IMR-90 (cell line): ENCODE data around the gene CDH22. TPM values are rescaled to one million over a fixed set of nuclear protein-coding genes. Genes with fewer than 3 reads are reported as not detected.

Experiments used
- ATAC-seq: fragments of 200-7000 bp; cut with Tn5 transposase; 2 replicates; pipeline ENCODE4 v1.9.1; 2020; ENCODE audit warnings: low read depth, mild to moderate bottlenecking, moderate library complexity
- BruUV-seq: library from RNA; stranded (reverse); fragments of 400-500 nt; replicated peaks from 2 replicates; lab custom pipeline; 2021; lab: Mats Ljungman, UMichigan
- CTCF ChIA-PET: fragments of 300-600 bp; formaldehyde crosslinking; extraction: SDS; loops from one replicate; lab custom pipeline; 2021; ENCODE audit warnings: antibody characterized with exemption; lab: Yijun Ruan, JAX
- POLR2A ChIA-PET: fragments of 300-600 bp; sonication (Branson Sonifier 250); formaldehyde crosslinking; loops from one replicate; lab custom pipeline; 2022; ENCODE audit warnings: antibody characterized with exemption; ENCODE audit not compliant: unreplicated experiment; lab: Charles Lee
- DNase-seq: peaks from one replicate; pipeline ENCODE4 v3.0.0; 2013
- H2AFZ ChIP-seq: replicated peaks from 2 replicates; pipeline ENCODE3; 2013; ENCODE audit warnings: low read length, mild to moderate bottlenecking; ENCODE audit not compliant: poor library complexity
- H2AK5ac ChIP-seq: 2 replicates; pipeline ENCODE4 v1.6.1; 2013; ENCODE audit warnings: low read depth, low read length, inconsistent platforms
- H2AK9ac ChIP-seq: replicated peaks from 2 replicates; pipeline ENCODE3; 2013; ENCODE audit warnings: mild to moderate bottlenecking, low read depth, low read length, moderate library complexity; ENCODE audit not compliant: poor library complexity
- H2BK120ac ChIP-seq: 2 replicates; pipeline ENCODE4 v1.6.1; 2013; ENCODE audit warnings: low read depth, low read length, inconsistent platforms
- H2BK15ac ChIP-seq: 3 replicates; pipeline ENCODE4 v1.6.1; 2013; ENCODE audit warnings: low read depth, low read length, inconsistent platforms
- H2BK20ac ChIP-seq: 2 replicates; pipeline ENCODE4 v1.6.1; 2013; ENCODE audit warnings: low read depth, mild to moderate bottlenecking, inconsistent platforms, low read length, moderate library complexity
- H2BK5ac ChIP-seq: 2 replicates; pipeline ENCODE4 v1.6.1; 2013; ENCODE audit warnings: mild to moderate bottlenecking, low read depth, low read length, inconsistent platforms; ENCODE audit not compliant: poor library complexity, severe bottlenecking
- H3K14ac ChIP-seq: replicated peaks from 2 replicates; pipeline ENCODE4 v1.6.1; 2013; ENCODE audit warnings: low read depth, low read length, inconsistent platforms
- H3K18ac ChIP-seq: 2 replicates; pipeline ENCODE4 v1.6.1; 2013; ENCODE audit warnings: low read depth, low read length, control low read depth
- H3K23ac ChIP-seq: 2 replicates; pipeline ENCODE4 v1.6.1; 2013; ENCODE audit warnings: low read depth, low read length, inconsistent platforms
- H3K27ac ChIP-seq: 2 replicates; pipeline ENCODE4 v1.5.1; 2013; ENCODE audit warnings: mild to moderate bottlenecking, control low read depth, low read length; ENCODE audit not compliant: insufficient read depth
- H3K27me3 ChIP-seq: 2 replicates; pipeline ENCODE4 v1.6.1; 2013; ENCODE audit warnings: low read length; ENCODE audit not compliant: control insufficient read depth, insufficient read depth
- H3K36me3 ChIP-seq: 2 replicates; pipeline ENCODE4 v1.6.1; 2013; ENCODE audit warnings: low read length, mixed read lengths; ENCODE audit not compliant: control insufficient read depth, insufficient read depth
- H3K4ac ChIP-seq: 2 replicates; pipeline ENCODE4 v1.6.1; 2013; ENCODE audit warnings: low read depth, low read length, inconsistent platforms
- H3K4me1 ChIP-seq: 2 replicates; pipeline ENCODE4 v1.6.1; 2013; ENCODE audit warnings: low read length, mixed read lengths; ENCODE audit not compliant: control insufficient read depth, insufficient read depth
- H3K4me2 ChIP-seq: 2 replicates; pipeline ENCODE4 v1.6.1; 2013; ENCODE audit warnings: low read depth, mild to moderate bottlenecking, control low read depth, low read length, moderate library complexity
- H3K4me3 ChIP-seq: 2 replicates; pipeline ENCODE4 v1.5.1; 2013; ENCODE audit warnings: low read depth, mild to moderate bottlenecking, control low read depth, low read length, moderate library complexity; ENCODE audit not compliant: insufficient read depth
- H3K56ac ChIP-seq: 2 replicates; pipeline ENCODE4 v1.6.1; 2013; ENCODE audit warnings: low read length, inconsistent platforms; ENCODE audit not compliant: insufficient read depth; ENCODE audit errors: extremely low read depth
- H3K79me1 ChIP-seq, 2 experiments: 2 replicates each; pipeline ENCODE4 v1.6.1; 2013; ENCODE audit warnings: low read length in 2 of 2, inconsistent platforms in 1 of 2, low read depth in 1 of 2
- H3K9ac ChIP-seq: 2 replicates; pipeline ENCODE4 v1.6.1; 2013; ENCODE audit warnings: low read depth, low read length, control low read depth
- H3K9me1 ChIP-seq: 2 replicates; pipeline ENCODE4 v1.6.1; 2013; ENCODE audit warnings: low read length, inconsistent platforms; ENCODE audit not compliant: insufficient read depth
- H3K9me3 ChIP-seq: 2 replicates; pipeline ENCODE4 v1.6.1; 2013; ENCODE audit warnings: low read length; ENCODE audit not compliant: control insufficient read depth, insufficient read depth
- H4K20me1 ChIP-seq: 2 replicates; pipeline ENCODE4 v1.6.1; 2013; ENCODE audit warnings: low read length, inconsistent platforms; ENCODE audit not compliant: insufficient read depth
- H4K5ac ChIP-seq: 2 replicates; pipeline ENCODE4 v1.6.1; 2013; ENCODE audit warnings: mild to moderate bottlenecking, low read depth, low read length, control low read depth
- H4K8ac ChIP-seq, 2 experiments: 2 replicates each; pipeline ENCODE4 v1.6.1; 2013; ENCODE audit warnings: low read depth in 2 of 2, low read length in 2 of 2, control low read depth in 1 of 2, inconsistent platforms in 1 of 2
- H4K91ac ChIP-seq: 2 replicates; pipeline ENCODE4 v1.6.1; 2013; ENCODE audit warnings: low read depth, low read length, inconsistent platforms; ENCODE audit not compliant: insufficient read depth
- CEBPB ChIP-seq: IDR thresholded peaks from 2 replicates; pipeline ENCODE4 v1.6.1; 2012; ENCODE audit warnings: low read depth, low read length, improper control_type of control experiment
- CHD1 ChIP-seq: IDR thresholded peaks from 2 replicates; pipeline ENCODE4 v1.6.1; 2012; ENCODE audit warnings: low read depth, low read length, improper control_type of control experiment
- MAZ ChIP-seq: IDR thresholded peaks from 2 replicates; pipeline ENCODE4 v1.6.1; 2012; ENCODE audit warnings: low read depth, mild to moderate bottlenecking, low read length, improper control_type of control experiment, moderate library complexity, borderline replicate concordance
- MXI1 ChIP-seq: IDR thresholded peaks from 2 replicates; pipeline ENCODE4 v1.6.1; 2012; ENCODE audit warnings: low read depth, mild to moderate bottlenecking, low read length, moderate library complexity, borderline replicate concordance
- POLR2A ChIP-seq: IDR thresholded peaks from 2 replicates; pipeline ENCODE4 v1.6.1; 2012; ENCODE audit warnings: mild to moderate bottlenecking, low read depth, low read length
- RAD21 ChIP-seq: IDR thresholded peaks from 2 replicates; pipeline ENCODE4 v1.6.1; 2012; ENCODE audit warnings: low read length, improper control_type of control experiment
- RCOR1 ChIP-seq: IDR thresholded peaks from 2 replicates; pipeline ENCODE4 v1.6.1; 2012; ENCODE audit warnings: mild to moderate bottlenecking, low read length, improper control_type of control experiment; ENCODE audit not compliant: insufficient replicate concordance
- SMC3 ChIP-seq: fragments of 150-350 bp; IDR thresholded peaks from 2 replicates; pipeline ENCODE4 v1.6.1; 2016; ENCODE audit warnings: low read depth, mild to moderate bottlenecking, antibody characterized with exemption, low read length, moderate library complexity
- WGBS, 2 experiments: methylation state at CpG; one replicate each; pipeline versions ENCODE4 v1.1.5 to v1.1.7; 2013; ENCODE audit warnings: missing lambda C conversion rate in 2 of 2; ENCODE audit not compliant: insufficient read length in 1 of 2; ENCODE audit errors: extremely low coverage in 2 of 2; 5-methylcytosine and 5-hydroxymethylcytosine counted together
- dilution Hi-C: fragments of 300-500 bp; cut with HindIII; formaldehyde crosslinking; loops from one replicate; pipeline ENCODE4 v1.14.3; 2018; ENCODE audit warnings: low sequenced_read_pairs; ENCODE audit not compliant: unreplicated experiment
- in situ Hi-C: fragments of 300-500 bp; cut with MboI; formaldehyde crosslinking; loops from 3 replicates; pipeline ENCODE4 v1.14.3; 2019; ENCODE audit warnings: low sequenced_read_pairs, inconsistent platforms, mixed read lengths
- intact Hi-C: fragments of 100-400 bp; cut with micrococcal nuclease; formaldehyde crosslinking; loops from 2 replicates; pipeline ENCODE4 v1.10.0; 2022
- polyA plus RNA-seq, 3 experiments: library from polyadenylated mRNA; depleted of rRNA; stranded (reverse); fragments of >200 nt; gene quantifications; 2 replicates each; pipeline ENCODE4 v1.2.3, GENCODE V29; 2012; ENCODE audit warnings: low replicate concordance in 1 of 3
- total RNA-seq: library from RNA; depleted of rRNA; stranded (reverse); fragments of >200 nt; gene quantifications from 2 replicates; pipeline ENCODE4 v1.2.3, GENCODE V29; 2012
- TF ChIP-seq, protein P1 (sequence below): conservative IDR thresholded peaks from 2 replicates; pipeline ENCODE4 v1.5.1; 2012; ENCODE audit warnings: mild to moderate bottlenecking, low read depth, low read length, improper control_type of control experiment
- TF ChIP-seq, protein P2 (sequence below): fragments of 150-350 bp; IDR thresholded peaks from 2 replicates; pipeline ENCODE4 v1.6.1; 2016; ENCODE audit warnings: low read depth, mild to moderate bottlenecking, low read length, moderate library complexity, borderline replicate concordance

CDH22 gene
- total and polyA plus RNA-seq, 2 of the 4 experiments (the other 2 are of a cell fraction), result not detected

DNA sequence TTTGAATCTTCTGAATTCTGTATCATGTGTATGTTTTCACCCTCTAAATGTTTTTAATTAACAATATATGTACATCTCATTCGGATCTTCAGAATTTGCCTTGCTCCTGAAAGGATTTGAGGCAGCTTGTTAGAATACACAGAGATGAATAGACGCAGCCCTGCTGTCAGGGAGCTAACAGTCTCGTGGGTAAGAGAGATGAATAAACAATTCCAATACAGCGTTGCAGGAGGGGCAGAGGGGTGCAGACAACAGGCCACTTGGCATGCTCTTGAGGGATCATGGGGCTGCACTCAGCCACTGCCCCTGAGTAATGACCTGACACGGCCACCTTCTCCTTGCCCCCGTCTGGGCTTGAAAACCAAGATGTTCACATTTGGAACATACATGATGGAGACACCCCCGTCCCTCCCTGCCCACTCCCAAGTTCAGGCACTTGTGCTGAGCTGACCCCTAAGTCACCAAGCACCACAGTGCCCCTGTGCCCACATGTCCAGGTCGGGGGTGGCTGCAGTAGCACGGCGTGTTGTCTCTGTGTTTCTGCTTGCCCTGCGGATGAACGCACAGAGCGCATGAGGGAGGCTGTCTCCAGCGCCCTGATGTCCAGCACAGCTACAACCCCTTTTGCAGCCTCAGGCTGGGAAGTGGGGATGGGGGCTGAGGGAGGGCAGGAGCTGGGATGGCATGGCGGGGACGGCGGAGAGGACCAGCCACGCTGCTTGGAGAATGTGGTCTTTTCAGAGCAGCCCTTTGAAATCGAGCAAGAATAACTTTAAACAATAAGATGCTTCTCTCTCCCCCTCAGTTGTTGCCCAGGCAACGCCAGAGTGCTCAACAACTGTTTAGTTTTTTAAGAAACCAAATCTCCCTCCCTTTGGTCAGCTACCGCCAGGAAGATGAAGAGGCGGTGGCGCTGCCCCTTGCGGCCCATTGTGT is 33.0 kb upstream of the CDH22 start:
- no TSS peak for BruUV-seq
- Histone ChIP-seq H3K9me3 (no peaks in the 10 kb centered on the region), H3K23ac (no peak overlapping the region; the same call in 1 of the 2 replicates), H3K9ac (no peak overlapping the region), H3K4me2 (no peak overlapping the region), H3K9me1 (no peaks in the 10 kb centered on the region; the same call in 1 of the 2 replicates), H2BK5ac (no peak overlapping the region), H2BK20ac (no peak overlapping the region), H3K4me3 (no peak overlapping the region), H3K56ac (no peak overlapping the region), H2AK9ac (no peak overlapping the region), H4K8ac (no peak overlapping the region), H3K36me3 (no peaks in the 10 kb centered on the region), H3K27ac (no peak overlapping the region), H2AFZ (no peak overlapping the region), H3K4me1 (no peaks in the 10 kb centered on the region), H3K79me1 (no peaks in the 10 kb centered on the region), H4K91ac (no peak overlapping the region), H3K27me3 (peaks cover 52% of the 10 kb centered on the region), H4K20me1 (no peaks in the 10 kb centered on the region), H2BK15ac (no peak overlapping the region), H3K4ac (no peak overlapping the region), H3K18ac (no peak overlapping the region), H2BK120ac (no peak overlapping the region), H4K5ac (no peak overlapping the region), H2AK5ac (no peak overlapping the region), H3K14ac (no peak overlapping the region)
- TF ChIP-seq, protein P1, sequence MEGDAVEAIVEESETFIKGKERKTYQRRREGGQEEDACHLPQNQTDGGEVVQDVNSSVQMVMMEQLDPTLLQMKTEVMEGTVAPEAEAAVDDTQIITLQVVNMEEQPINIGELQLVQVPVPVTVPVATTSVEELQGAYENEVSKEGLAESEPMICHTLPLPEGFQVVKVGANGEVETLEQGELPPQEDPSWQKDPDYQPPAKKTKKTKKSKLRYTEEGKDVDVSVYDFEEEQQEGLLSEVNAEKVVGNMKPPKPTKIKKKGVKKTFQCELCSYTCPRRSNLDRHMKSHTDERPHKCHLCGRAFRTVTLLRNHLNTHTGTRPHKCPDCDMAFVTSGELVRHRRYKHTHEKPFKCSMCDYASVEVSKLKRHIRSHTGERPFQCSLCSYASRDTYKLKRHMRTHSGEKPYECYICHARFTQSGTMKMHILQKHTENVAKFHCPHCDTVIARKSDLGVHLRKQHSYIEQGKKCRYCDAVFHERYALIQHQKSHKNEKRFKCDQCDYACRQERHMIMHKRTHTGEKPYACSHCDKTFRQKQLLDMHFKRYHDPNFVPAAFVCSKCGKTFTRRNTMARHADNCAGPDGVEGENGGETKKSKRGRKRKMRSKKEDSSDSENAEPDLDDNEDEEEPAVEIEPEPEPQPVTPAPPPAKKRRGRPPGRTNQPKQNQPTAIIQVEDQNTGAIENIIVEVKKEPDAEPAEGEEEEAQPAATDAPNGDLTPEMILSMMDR, result no peak
- TF ChIP-seq MAZ, result no peak
- no peak for TF ChIP-seq RAD21
- TF ChIP-seq RCOR1, result no peak
- no peak for TF ChIP-seq CHD1
- TF ChIP-seq CEBPB, result no peak
- TF ChIP-seq, protein P2, sequence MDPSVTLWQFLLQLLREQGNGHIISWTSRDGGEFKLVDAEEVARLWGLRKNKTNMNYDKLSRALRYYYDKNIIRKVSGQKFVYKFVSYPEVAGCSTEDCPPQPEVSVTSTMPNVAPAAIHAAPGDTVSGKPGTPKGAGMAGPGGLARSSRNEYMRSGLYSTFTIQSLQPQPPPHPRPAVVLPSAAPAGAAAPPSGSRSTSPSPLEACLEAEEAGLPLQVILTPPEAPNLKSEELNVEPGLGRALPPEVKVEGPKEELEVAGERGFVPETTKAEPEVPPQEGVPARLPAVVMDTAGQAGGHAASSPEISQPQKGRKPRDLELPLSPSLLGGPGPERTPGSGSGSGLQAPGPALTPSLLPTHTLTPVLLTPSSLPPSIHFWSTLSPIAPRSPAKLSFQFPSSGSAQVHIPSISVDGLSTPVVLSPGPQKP, result no peak
- TF ChIP-seq MXI1, result no peak
- TF ChIP-seq POLR2A, result no peak
- TF ChIP-seq SMC3, result no peak
- intact Hi-C loops, result no loop called here
- dilution Hi-C loops, result no loop called here
- in situ Hi-C loops, result no loop called here
- no peak for DNase-seq
- POLR2A ChIA-PET, result no interaction called here
- WGBS, 2 experiments, result 20% methylated on average over 5 of the region's 24 CpGs; no CpG with 5 or more reads in 1 of the 2 experiments
- CTCF ChIA-PET, result no interaction called here
- ATAC-seq, result no peak; the same call in 1 of the 2 replicates
